HCT116 (cell line): ENCODE measurements around the gene MYH15. TPM values are rescaled to one million over a fixed set of nuclear protein-coding genes. Genes with fewer than 3 reads are reported as not detected.

Experiments used
- ATAC-seq: fragments of 200-7000 bp; cut with Tn5 transposase; 2 replicates; pipeline ENCODE4 v1.9.1; 2020; ENCODE audit warnings: mild to moderate bottlenecking, moderate library complexity
- BruUV-seq: library from RNA; stranded (reverse); fragments of 400-500 nt; replicated peaks from 2 replicates; lab custom pipeline; 2021; lab: Mats Ljungman, UMichigan
- CTCF ChIA-PET: fragments of 300-600 bp; sonication (Branson Sonifier 250); formaldehyde crosslinking; loops from one replicate; lab custom pipeline; 2021; ENCODE audit warnings: antibody characterized with exemption; lab: Charles Lee
- POLR2A ChIA-PET: fragments of 300-600, 350-600 bp; sonication (Branson Sonifier 250); formaldehyde crosslinking; loops from one replicate; lab custom pipeline; 2021; ENCODE audit warnings: antibody characterized with exemption; lab: Charles Lee
- RAD21 ChIA-PET, 2 experiments: fragments of 300-600 bp; sonication (Branson Sonifier 250); formaldehyde crosslinking; loops; one replicate each; lab custom pipeline; 2023; ENCODE audit warnings: low total read pairs in 2 of 2; ENCODE audit not compliant: uncharacterized antibody in 2 of 2, unreplicated experiment in 2 of 2, low non-redundant PET in 1 of 2; lab: Charles Lee
- DNase-seq: peaks from one replicate; pipeline ENCODE4 v3.0.0-alpha.2; 2010; ENCODE audit warnings: low read depth, low spot score
- H2AFZ ChIP-seq: fragments of 200-600 bp; shearing (Covaris generic), sonication (generic); 2 replicates; pipeline ENCODE4 v1.6.1; 2017; ENCODE audit warnings: low read depth, mixed run types, mixed read lengths, antibody characterized with exemption, low read length; ENCODE audit not compliant: poor library complexity, severe bottlenecking
- H3K27ac ChIP-seq: 2 replicates; pipeline ENCODE4 v1.5.1; 2012; ENCODE audit warnings: low read depth, low read length
- H3K27me3 ChIP-seq: fragments of 200-600 bp; sonication (generic); 2 replicates; pipeline ENCODE4 v1.6.1; 2016; ENCODE audit warnings: mixed run types, low read length, mixed read lengths; ENCODE audit not compliant: insufficient read depth
- H3K36me3 ChIP-seq, 2 experiments: fragments of 200-500 bp in 1 of 2; fragments of 200-600 bp in 1 of 2; sonication (Bioruptor generic) in 1 of 2; sonication (generic) in 1 of 2; 2 replicates each; pipeline versions ENCODE4 v1.5.1 to v1.6.1; 2014 to 2016; ENCODE audit warnings: low read length in 2 of 2, inconsistent platforms in 1 of 2, mixed read lengths in 1 of 2, mixed run types in 1 of 2; ENCODE audit not compliant: insufficient read depth in 2 of 2, control insufficient read depth in 1 of 2
- H3K4me1 ChIP-seq, 2 experiments: fragments of 200-600 bp in 1 of 2; sonication (generic) in 1 of 2; 2 replicates each; pipeline versions ENCODE4 v1.5.1 to v1.6.1; 2012 to 2017; ENCODE audit warnings: low read length in 2 of 2, inconsistent platforms in 1 of 2, mild to moderate bottlenecking in 1 of 2, mixed read lengths in 1 of 2, mixed run types in 1 of 2, moderate library complexity in 1 of 2; ENCODE audit not compliant: insufficient read depth in 2 of 2, control insufficient read depth in 1 of 2
- H3K4me2 ChIP-seq: fragments of 200-600 bp; sonication (generic); 2 replicates; pipeline ENCODE4 v1.6.1; 2017; ENCODE audit warnings: mixed run types, low read length, mixed read lengths
- H3K4me3 ChIP-seq, 2 experiments: fragments of 200-600 bp in 1 of 2; sonication (generic) in 1 of 2; replicated peaks in 1 of 2; 2 replicates each; pipeline ENCODE4 v1.5.1; 2011 to 2016; ENCODE audit warnings: low read length in 2 of 2, control low read depth in 1 of 2, low read depth in 1 of 2, mild to moderate bottlenecking in 1 of 2, mixed read lengths in 1 of 2, mixed run types in 1 of 2
- H3K79me2 ChIP-seq: fragments of 200-600 bp; sonication (generic); 2 replicates; pipeline ENCODE4 v1.6.1; 2017; ENCODE audit warnings: mild to moderate bottlenecking, mixed run types, low read length, moderate library complexity, mixed read lengths; ENCODE audit not compliant: insufficient read depth
- H3K9ac ChIP-seq: fragments of 200-600 bp; sonication (generic); 2 replicates; pipeline ENCODE4 v1.6.1; 2016; ENCODE audit warnings: low read length, mixed read lengths
- H3K9me2 ChIP-seq: fragments of 200-600 bp; sonication (generic), shearing (Covaris generic); 2 replicates; pipeline ENCODE4 v1.6.1; 2017; ENCODE audit warnings: mixed run types, mild to moderate bottlenecking, moderate library complexity; ENCODE audit not compliant: insufficient read depth
- H3K9me3 ChIP-seq, 2 experiments: fragments of 200-500 bp in 1 of 2; fragments of 200-600 bp in 1 of 2; sonication (Bioruptor generic) in 1 of 2; sonication (generic) in 1 of 2; 2 replicates each; pipeline ENCODE4 v1.6.1; 2014 to 2017; ENCODE audit warnings: low read length in 2 of 2, mixed read lengths in 2 of 2, inconsistent platforms in 1 of 2, low read depth in 1 of 2, mild to moderate bottlenecking in 1 of 2, mixed run types in 1 of 2, moderate library complexity in 1 of 2; ENCODE audit not compliant: control insufficient read depth in 1 of 2, insufficient read depth in 1 of 2
- H4K20me1 ChIP-seq: fragments of 200-600 bp; sonication (generic), shearing (Covaris generic); 2 replicates; pipeline ENCODE4 v1.6.1; 2017; ENCODE audit warnings: mixed run types, mild to moderate bottlenecking, moderate library complexity; ENCODE audit not compliant: insufficient read depth
- EGR1 ChIP-seq: IDR thresholded peaks from 2 replicates; pipeline ENCODE4 v1.6.1; 2012; ENCODE audit warnings: low read depth
- ELF1 ChIP-seq: IDR thresholded peaks from 2 replicates; pipeline ENCODE4 v1.6.1; 2012; ENCODE audit warnings: low read depth, borderline replicate concordance
- JUND ChIP-seq: IDR thresholded peaks from 2 replicates; pipeline ENCODE4 v1.6.1; 2012
- RAD21 ChIP-seq: IDR thresholded peaks from 2 replicates; pipeline ENCODE4 v1.6.1; 2012; ENCODE audit warnings: low read depth, mild to moderate bottlenecking
- TCF7L2 ChIP-seq: IDR thresholded peaks from 2 replicates; pipeline ENCODE4 v1.7.0; 2011; ENCODE audit warnings: borderline replicate concordance, inconsistent platforms; ENCODE audit not compliant: insufficient read depth, insufficient read length; ENCODE audit errors: extremely low read depth
- YY1 ChIP-seq: IDR thresholded peaks from 2 replicates; pipeline ENCODE4 v1.6.1; 2011; ENCODE audit warnings: low read length, low read depth, moderate library complexity, mild to moderate bottlenecking; ENCODE audit not compliant: insufficient replicate concordance; ENCODE audit errors: extremely low read depth
- ZFX ChIP-seq: fragments of 450-650 bp; IDR thresholded peaks from 2 replicates; pipeline ENCODE4 v1.6.1; 2017
- intact Hi-C: fragments of 100-400 bp; cut with micrococcal nuclease; formaldehyde crosslinking; loops from 2 replicates; pipeline ENCODE4 v1.10.0; 2022
- total RNA-seq: library from RNA; stranded (reverse); gene quantifications from one replicate; pipeline ENCODE4 v1.2.1, GENCODE V29; 2021; ENCODE audit not compliant: unreplicated experiment
- TF ChIP-seq, protein P1 (sequence below): IDR thresholded peaks from 2 replicates; pipeline ENCODE4 v1.6.1; 2012; ENCODE audit warnings: low read depth
- TF ChIP-seq, protein P2 (sequence below), 3 experiments: fragments of 200-600 bp in 1 of 3; sonication (generic) in 1 of 3; IDR thresholded peaks in 2 of 3; conservative IDR thresholded peaks in 1 of 3; 2 replicates each; pipeline ENCODE4 v1.5.1; 2012 to 2017; ENCODE audit warnings: low read depth in 2 of 3, low read length in 2 of 3, antibody characterized with exemption in 1 of 3, borderline replicate concordance in 1 of 3, control low read depth in 1 of 3, mild to moderate bottlenecking in 1 of 3, mixed read lengths in 1 of 3, mixed run types in 1 of 3, moderate library complexity in 1 of 3; ENCODE audit not compliant: insufficient read depth in 1 of 3
- TF ChIP-seq, protein P3 (sequence below): IDR thresholded peaks from 2 replicates; pipeline ENCODE4 v1.6.1; 2012

Gene MYH15
- total RNA-seq, 1 experiment from 2014 or later = 11.2 TPM

DNA sequence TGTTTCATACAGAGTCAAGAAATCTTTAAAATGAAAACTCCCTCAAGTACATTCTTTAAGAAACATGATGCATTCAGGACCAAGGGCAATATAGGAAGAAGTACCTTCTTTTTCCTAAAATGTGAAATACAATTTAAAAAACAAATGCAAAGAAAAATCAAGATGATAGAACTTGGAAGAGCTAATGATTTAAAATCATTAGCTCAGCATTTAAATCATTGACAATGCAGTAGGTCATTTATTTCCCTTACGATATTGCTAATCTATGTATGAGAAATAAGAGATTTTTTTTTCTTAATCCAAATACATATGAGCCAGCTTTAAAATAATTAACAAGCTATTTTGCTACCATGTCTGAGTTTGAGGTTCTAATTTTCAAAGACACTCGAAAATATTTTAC, 108.6 kb downstream of the MYH15 start:
- H3K9ac ChIP-seq = no peak overlapping the region
- H3K36me3 ChIP-seq = no peaks in the 10 kb centered on the region
- no peaks in the 10 kb centered on the region for H3K79me2 ChIP-seq
- no TSS peak for BruUV-seq
- POLR2A ChIA-PET = no interaction called here
- no peak overlapping the region for H3K4me2 ChIP-seq
- TF ChIP-seq, protein P1, sequence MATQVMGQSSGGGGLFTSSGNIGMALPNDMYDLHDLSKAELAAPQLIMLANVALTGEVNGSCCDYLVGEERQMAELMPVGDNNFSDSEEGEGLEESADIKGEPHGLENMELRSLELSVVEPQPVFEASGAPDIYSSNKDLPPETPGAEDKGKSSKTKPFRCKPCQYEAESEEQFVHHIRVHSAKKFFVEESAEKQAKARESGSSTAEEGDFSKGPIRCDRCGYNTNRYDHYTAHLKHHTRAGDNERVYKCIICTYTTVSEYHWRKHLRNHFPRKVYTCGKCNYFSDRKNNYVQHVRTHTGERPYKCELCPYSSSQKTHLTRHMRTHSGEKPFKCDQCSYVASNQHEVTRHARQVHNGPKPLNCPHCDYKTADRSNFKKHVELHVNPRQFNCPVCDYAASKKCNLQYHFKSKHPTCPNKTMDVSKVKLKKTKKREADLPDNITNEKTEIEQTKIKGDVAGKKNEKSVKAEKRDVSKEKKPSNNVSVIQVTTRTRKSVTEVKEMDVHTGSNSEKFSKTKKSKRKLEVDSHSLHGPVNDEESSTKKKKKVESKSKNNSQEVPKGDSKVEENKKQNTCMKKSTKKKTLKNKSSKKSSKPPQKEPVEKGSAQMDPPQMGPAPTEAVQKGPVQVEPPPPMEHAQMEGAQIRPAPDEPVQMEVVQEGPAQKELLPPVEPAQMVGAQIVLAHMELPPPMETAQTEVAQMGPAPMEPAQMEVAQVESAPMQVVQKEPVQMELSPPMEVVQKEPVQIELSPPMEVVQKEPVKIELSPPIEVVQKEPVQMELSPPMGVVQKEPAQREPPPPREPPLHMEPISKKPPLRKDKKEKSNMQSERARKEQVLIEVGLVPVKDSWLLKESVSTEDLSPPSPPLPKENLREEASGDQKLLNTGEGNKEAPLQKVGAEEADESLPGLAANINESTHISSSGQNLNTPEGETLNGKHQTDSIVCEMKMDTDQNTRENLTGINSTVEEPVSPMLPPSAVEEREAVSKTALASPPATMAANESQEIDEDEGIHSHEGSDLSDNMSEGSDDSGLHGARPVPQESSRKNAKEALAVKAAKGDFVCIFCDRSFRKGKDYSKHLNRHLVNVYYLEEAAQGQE = no peak
- TF ChIP-seq ZFX = no peak
- no peak for TF ChIP-seq RAD21
- no peak for TF ChIP-seq TCF7L2
- no peak for TF ChIP-seq JUND
- TF ChIP-seq, protein P2, sequence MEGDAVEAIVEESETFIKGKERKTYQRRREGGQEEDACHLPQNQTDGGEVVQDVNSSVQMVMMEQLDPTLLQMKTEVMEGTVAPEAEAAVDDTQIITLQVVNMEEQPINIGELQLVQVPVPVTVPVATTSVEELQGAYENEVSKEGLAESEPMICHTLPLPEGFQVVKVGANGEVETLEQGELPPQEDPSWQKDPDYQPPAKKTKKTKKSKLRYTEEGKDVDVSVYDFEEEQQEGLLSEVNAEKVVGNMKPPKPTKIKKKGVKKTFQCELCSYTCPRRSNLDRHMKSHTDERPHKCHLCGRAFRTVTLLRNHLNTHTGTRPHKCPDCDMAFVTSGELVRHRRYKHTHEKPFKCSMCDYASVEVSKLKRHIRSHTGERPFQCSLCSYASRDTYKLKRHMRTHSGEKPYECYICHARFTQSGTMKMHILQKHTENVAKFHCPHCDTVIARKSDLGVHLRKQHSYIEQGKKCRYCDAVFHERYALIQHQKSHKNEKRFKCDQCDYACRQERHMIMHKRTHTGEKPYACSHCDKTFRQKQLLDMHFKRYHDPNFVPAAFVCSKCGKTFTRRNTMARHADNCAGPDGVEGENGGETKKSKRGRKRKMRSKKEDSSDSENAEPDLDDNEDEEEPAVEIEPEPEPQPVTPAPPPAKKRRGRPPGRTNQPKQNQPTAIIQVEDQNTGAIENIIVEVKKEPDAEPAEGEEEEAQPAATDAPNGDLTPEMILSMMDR (IDR thresholded peaks at IDR 0.05 in 2 of 3, conservative IDR thresholded peaks at IDR 0.05 in 1 of 3; ENCODE audit: borderline replicate concordance in 1 of 3, insufficient read depth in 1 of 3, low read depth in 2 of 3, low read length in 2 of 3) = no peak
- TF ChIP-seq, protein P3, sequence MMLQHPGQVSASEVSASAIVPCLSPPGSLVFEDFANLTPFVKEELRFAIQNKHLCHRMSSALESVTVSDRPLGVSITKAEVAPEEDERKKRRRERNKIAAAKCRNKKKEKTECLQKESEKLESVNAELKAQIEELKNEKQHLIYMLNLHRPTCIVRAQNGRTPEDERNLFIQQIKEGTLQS = no peak
- TF ChIP-seq EGR1 = no peak
- no peak for TF ChIP-seq YY1
- TF ChIP-seq ELF1 = no peak
- TF ChIP-seq, all 23 proteins: peak for 0
- no peaks in the 10 kb centered on the region for H3K9me3 ChIP-seq
- DNase-seq = no peak
- H4K20me1 ChIP-seq = no peaks in the 10 kb centered on the region
- H3K4me1 ChIP-seq = no peaks in the 10 kb centered on the region
- no peaks in the 10 kb centered on the region for H3K9me2 ChIP-seq
- no peak overlapping the region for H2AFZ ChIP-seq
- no peaks in the 10 kb centered on the region for H3K27me3 ChIP-seq
- intact Hi-C loops = no loop called here
- RAD21 ChIA-PET = no interaction called here
- H3K27ac ChIP-seq = no peak overlapping the region
- CTCF ChIA-PET = no interaction called here
- ATAC-seq = no peak
- no peak overlapping the region for H3K4me3 ChIP-seq
